TTC549 (cell line): ENCODE data around the gene FBXW7.

ENCODE experiments used
- FAIRE-seq: peaks from 2 replicates; lab custom pipeline; 2012; peaks lifted over from hg19 to GRCh38; lab: Jason Lieb, UNC

The FBXW7 gene

DNA sequence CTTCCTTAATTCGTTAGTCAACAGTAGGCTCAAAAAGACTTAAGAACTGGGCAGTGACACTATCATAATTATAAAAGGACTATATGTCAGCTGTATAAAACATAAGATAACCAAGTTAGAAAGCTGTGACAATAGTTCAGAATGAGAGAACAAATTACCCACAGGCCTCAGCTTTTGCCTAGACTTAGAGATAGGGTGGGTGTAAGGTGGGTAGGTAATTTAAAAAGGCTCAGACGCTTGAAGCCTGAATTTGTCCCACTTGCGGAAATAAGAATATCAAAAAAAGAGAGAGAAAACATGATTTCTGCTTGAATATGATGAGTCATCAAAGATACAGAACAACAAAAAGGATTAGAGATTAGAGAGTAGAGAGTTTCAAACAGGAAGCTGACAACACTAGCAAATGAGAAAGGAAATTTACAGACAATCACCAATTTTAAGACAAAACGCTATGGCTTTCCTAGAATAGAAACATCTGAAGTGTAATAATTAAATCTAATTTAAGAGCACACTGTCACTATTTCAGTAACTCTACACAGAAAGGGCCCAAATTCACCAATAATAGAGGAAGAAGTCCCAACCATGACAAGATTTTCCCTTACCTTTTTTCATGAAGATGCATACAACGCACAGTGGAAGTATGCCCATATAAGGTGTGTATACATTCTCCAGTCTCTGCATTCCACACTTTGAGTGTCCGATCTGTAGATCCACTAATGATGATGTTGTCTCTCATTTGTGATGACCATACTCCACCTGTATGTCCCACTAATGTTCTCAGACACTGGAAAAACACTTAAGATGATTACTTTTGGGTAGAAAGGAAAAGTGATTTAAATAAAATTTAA, 208.1 kb downstream of the FBXW7 start:
- FAIRE-seq: no peak

DNA sequence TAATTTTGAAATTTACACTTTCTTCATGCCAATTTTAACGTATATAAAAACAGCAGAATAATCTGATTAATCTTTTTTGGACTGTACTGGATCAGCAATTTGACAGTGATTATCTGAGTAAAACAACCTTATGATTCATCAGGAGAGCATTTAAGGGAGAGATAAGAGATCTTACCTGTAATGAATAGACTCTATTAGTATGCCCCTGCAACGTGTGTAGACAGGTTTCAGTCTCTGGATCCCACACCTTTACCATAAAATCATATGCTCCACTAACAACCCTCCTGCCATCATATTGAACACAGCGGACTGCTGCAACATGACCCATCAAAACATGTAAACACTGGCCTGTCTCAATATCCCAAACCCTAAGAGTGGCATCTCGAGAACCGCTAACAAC, 210.1 kb downstream of the FBXW7 start:
- FAIRE-seq: no peak

DNA sequence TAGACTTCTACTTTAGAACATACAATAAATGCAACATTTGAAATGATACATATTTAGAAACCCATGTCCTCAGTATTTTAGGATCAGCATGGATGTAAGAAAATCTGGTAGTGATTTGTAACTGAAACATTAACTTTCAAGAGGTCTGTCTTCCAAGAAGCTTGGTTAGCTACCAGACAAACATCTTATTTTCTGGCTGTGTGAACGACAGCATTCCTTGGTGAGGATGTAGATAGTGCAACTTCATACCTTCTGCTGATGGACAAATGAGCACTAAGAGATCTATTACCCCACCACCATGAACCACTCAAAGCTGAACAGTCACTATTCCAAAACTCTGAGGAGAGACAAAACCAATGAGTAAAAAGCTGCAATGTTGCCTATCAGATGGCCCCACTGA, 212.7 kb downstream of the FBXW7 start:
- no peak for FAIRE-seq

DNA sequence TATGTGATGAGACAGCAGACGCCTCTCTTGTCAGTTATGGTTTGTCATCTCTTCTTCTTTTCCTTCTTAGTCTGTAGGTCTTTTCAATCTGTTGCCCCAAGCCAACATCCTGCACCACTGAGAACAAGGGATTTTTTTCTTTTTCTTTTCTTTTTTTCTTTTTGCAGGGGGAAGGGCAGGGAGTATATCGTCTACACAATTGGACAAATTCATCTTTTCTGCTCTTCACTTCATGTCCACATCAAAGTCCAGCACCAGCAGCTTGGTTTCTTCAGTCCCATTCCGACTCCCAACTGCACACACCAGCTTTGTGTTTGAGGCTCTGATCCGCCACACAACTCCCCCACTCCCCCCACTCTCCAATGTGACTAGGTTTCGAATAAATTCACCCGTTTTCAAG, 213.2 kb downstream of the FBXW7 start:
- no peak for FAIRE-seq

DNA sequence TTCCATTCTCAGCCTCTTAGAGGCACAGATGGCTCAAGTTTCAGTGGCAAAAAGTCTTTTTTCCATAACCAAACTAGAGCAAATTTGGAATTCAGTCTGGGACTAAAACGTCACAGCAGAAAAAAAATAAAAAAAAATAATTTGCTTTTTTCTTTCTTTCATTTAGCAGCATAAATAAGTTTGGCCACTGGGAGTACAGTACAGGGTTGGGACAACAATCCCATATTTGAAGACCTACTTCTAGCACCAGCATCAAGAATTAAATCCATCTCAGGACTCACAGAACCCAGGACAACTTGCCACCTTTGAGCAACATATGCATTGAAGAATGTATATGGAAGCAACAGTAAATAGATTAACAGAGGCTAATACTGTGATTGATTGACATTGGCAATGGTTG, 214.0 kb downstream of the FBXW7 start:
- no peak for FAIRE-seq

DNA sequence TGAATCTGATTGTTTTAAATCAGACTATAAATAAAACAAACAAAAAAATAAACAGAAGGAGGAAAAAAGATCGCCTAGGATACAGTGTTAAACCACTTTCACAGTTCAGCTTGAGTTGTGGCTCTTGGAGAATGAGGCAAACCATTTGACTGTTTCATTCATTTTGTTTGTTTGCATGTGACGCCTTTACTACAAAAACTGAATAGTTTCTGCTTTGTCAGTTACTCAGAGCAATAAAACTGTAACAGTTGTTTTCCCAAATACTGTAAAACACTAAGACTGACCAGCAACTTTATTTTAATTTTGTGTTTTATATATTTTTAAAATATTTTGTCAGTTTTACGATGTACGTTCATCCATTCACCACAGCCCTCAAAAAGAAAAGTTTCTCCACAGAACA, 214.5 kb downstream of the FBXW7 start:
- FAIRE-seq: no peak

DNA sequence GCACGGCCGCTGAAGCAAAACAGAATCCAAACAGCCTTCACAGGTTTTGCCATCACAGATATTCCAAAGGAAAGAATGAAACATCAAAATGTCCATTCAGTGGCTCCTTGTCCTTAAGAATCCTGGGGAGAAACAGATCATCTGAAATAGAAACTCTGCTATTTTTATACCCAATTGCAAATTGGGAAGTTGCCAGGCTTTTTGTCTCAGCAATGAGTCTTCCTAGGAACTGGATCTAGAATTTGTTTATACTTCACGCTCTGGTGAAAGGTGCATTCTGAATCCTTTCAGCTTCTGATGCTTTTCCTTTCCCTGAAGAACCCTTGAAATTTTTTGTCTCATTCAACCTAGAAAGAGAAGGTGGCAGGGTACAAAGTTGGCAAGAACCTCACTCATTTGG, 218.9 kb downstream of the FBXW7 start:
- no peak for FAIRE-seq

DNA sequence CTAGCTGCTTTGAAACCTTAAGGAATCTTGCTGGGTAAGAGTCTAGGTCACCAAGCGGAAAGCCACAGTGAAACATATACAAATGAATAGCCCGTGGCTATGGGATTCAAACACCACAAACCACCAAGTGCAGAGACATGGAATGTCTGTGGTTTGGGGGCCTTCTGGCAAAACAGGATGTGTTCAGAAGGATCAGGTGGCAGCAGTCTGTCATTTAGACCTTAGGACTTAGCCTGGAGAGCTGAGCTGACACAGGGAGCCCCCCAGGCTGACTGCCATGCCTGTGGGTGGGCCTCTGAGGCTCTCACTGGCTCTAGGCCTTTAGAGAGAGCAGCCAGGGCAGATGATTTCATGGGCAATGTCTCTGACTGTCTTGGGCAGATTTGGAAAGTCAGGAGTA, 225.6 kb downstream of the FBXW7 start:
- FAIRE-seq: no peak

DNA sequence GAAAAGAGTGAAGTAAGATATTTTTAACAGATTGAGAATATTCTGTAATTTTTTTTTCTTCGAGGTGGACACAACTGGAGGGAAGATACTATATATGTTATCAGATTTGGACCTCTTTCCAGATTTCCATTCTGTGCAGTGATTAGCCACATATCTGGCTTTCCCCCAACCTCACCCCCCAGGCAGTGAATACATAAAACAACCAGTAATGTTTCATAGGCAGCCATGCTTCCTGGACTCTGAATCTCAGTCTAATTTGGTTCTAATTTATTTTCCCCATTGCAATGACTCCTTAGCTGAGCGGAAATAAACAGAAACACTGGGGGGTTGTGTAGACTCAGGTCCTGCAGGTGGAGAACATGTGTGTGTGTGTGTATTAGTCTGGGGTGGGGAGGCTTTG, 226.5 kb downstream of the FBXW7 start:
- no peak for FAIRE-seq

DNA sequence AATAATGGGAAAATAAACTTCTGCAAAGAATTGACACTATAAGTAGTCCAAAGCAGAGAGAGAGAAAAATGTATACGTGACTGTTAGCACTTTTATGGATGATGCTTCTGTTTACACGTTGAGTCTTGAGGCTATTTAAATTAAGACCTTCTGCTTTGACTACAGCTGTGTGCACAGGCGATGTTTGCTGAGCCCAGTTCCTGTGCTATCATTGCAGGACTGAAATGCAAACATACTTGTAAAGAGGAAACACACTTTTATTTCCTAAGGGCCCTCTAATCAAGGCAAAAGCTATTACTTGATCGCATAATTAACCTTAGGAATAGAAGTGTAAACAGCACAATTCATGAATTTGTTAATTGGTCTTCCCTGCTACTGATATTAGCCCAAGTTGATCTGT, 226.9 kb downstream of the FBXW7 start:
- no peak for FAIRE-seq

DNA sequence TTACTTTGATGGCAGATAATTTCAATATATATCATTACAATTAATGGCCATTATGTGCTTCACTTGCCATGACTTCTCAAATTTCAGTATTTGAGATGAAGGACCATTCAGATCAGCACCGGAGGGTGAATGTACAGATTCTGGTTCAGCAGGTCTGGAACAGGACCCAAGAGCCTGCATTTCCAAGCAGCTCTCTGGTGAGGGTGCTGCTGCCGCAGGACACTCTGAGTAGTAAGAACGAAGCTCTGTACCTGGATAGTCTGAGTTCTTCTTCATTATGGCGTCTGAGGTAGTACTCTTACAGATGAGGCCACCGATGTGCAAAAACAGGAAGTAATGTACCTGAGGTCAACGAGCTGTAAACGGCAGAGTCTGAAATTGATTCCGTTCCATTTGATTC, 228.2 kb downstream of the FBXW7 start:
- no peak for FAIRE-seq

DNA sequence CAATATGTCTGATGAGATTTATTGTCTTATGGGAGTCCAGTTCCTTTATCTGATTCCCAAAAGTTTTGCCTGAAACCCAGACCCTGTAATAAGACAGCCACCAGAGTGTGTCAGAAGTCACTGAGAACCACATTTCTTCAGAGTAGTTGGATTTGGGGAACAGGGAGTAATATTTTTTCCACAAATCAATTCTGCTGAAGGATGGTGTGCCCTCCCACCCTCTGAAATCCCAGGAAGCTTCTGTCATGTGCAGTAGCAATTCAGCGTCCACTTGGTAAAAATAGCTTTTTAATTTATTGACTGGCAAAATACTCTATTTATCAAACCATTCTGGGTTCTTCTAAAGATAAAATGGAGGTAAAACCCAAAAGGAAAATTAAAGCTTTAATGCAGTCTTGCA, 229.4 kb downstream of the FBXW7 start:
- no peak for FAIRE-seq

DNA sequence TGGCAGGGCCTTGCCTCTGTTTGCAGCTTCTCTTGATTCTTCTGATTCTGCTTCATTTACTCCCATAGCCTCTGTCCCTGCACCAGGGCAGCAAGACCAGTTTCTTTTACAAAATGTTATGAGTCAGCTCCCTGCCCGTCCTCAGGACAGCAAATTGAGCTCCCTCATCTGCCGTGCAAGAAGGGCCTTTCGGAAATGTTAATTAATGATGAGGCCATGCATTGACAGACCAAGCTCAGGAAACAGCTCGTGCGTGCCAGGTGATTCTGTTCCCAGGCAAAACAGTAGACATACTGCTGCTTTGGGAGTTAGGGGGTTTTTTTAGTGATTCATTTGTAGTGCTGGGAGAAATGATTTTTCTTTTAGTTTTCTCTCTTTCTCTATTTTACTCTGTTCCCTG, 231.7 kb downstream of the FBXW7 start:
- FAIRE-seq: no peak

DNA sequence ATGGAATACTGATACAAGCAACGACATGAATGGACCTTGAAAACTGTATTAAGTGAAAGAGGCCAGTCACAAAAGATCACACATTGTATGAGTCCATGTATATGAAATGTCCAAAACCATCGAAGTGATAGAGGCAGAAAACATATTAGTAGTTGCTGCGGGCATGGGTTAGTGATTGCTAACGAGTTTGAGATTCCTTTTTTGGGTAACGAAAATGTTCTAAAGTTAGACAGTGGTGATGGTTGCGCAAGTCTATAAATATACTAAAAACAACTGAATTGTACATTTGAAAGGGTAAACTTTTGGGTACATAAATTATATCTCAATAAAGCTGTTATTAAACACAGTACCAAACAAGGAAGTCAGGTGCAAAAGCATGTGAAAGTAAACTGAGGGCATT, 234.5 kb downstream of the FBXW7 start:
- FAIRE-seq: no peak

DNA sequence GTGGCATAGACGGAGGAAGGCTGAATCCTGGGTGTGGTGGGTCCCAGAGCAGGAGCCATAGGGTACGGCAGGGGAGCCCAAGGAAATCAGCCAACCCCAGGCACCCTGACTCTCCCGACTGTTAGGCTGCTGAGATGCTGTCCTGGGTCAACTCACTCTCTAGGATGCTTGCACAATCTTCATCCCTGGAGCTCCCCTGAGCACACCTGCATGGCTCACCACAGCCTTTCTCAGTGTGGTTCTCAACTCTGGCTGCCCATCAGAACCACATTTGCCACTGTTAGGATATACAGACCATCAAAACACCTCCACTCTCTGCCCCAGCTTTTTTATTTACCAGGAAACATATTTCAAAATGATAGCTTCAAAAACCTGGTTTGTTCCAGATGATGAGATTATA, 236.3 kb downstream of the FBXW7 start:
- FAIRE-seq: no peak

DNA sequence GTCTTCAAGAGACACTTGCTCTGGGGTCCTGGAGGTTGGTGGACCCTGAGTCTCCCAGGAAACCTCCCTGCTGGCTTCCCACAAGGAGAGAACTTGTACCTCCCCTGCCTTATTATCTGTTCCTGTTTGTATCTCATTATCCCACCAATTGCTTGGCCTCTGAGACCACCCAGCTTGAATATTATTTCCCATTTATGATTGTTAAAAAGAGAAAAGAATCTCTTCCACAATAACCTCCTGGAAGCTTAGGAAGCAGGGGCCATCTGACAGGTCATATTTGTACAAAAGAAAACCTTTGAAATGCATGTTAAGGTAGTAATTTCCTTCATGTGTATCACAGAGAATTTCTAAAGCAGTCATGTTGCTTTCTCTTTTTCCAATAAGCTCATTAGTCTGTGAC, 239.5 kb downstream of the FBXW7 start:
- FAIRE-seq: no peak

DNA sequence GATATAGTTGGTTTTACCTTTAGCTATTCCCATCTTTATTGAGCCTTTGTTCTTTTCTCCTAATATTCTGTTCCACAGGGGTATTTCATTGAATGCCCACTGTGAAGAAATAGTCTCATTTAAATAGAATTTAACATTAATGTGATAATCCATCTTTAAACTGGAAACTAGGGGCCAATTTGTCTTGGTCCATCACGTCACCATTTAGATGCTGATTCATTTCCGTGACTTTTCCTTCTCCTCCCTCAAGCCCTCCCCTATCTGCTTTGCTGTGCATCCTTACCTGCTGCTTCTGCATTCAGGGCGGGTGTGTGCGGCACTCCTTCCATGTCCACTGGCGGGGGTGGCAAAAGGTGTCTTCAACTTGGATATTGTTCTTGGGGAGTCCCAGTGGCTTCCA, 241.1 kb downstream of the FBXW7 start:
- no peak for FAIRE-seq

DNA sequence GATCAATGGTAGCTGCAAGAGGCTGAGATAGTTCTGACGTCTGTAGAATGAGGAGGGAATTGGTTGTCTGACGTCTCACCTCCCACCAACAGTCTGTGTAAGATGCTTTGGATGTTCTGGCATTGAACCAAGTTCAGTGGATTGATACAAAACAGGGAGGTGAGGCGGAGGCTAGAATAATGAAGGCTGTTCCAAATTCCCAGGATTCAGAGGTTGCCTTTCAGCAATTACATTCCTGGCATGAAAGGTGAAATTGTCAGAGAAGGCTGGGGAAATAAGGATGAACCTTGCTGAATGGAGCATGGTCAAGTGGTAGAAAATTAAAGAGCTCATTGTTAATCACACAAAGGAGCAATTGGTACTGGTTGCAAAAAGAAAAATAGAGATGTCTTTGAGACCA, 241.6 kb downstream of the FBXW7 start:
- no peak for FAIRE-seq

DNA sequence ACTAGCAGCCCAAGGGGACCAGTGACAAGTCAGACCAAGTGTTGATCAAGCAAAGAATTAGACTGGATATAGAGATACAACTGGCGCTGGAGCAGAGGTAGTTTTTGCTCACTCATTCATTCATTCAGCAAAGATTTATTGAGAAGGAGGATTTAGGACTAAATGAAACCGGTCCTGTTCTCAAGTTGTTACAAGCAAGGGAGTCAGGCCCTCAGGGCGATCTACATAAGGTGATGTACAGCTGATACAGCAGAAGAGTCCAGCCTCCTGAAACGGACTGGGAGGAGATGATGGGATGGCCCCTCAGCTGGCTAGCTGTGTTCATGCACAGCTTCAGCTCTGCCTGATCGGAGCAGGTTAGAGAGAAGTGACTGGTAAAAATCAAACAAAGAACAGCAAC, 242.4 kb downstream of the FBXW7 start:
- FAIRE-seq: no peak

DNA sequence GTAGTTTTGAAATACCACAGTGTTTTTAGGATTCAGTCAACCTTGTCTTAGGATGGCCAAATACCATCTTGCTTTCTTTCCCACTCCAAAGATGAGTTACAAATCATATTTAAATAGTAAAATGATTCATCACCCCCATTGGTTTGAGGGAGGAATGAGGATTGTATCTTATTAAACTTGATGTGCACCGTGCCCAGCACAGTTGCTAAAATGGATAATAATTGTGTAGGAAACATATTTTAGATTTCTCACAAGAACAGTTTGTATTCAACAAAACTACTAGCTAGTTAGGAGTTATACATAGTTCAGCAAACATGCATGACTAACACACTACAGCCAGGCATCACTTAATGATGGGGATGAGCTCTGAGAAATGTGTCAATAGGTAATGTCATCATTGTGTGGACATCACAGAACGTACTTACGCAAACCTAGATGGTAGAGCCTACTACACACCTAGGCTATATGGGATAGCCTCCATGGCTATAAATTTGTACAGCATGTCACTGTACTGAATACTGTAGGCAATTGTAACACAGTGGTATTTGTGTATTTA, 245.4 kb downstream of the FBXW7 start:
- FAIRE-seq: no peak

DNA sequence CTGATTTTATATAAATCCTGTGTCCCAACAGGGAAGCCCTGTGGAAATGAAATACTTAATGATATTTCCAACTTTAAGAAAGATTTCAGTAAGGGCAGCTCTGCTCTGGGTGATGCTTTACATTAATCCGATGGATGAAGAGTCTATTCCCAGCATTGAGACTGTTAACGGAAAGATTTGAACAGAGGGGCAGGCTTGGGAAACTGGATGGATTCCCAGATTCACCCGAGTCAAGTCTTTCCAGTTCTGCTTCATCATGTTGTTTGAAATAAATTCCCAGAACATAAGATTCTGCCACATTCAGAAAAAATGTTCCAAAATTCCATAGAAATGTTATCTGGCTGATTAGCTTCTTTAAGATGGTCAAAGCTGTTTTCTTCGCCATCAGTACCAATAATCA, 246.0 kb downstream of the FBXW7 start:
- no peak for FAIRE-seq

DNA sequence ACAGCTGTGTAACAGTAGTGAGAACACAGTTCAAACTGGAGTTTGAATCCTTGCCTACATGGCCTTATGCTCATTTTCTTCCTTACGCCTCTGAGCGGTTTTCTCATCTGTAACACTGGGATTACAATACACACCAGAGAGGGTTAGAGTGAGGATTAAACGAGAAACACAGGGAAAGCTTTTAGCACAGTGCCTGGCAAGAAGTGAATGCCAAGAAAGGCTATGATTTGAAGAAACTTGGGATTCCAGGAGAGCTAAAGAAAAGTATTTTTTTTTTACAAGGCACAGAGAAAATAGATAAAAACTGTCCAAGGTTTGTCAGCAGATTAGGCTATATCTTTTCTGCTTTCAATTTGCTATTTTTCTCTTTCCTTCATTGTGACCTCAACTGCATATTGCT, 246.4 kb downstream of the FBXW7 start:
- no peak for FAIRE-seq

DNA sequence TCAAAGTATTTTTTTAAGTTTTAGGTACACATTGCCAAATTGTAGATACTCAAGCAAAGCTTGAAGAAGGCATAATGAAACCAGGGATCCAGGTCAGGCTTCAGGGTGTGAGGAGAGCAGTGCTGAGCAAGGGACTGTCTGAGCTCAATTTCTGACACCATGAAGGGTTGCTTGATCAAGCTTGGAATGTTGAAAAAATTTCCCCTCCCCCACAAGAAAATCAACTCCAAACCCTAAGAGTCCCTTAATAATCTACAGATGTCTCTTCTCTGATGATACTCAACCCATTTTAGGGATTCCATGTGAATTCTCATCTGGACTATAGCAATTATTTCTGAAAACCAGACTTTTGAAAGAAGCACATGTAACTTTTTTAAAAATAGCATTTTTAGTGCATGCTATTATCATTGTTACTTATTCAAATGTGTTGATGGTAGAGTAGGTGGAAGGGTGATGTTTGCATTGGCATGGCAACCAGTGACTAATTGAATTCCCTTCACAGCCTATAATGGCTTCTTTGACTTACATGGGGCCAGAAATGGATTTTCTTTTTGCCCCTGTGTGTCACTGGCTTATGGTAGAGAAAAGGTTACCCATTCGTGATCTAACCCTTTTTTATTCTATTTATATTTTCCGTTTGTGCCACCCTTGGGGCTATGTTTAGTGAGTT, 252.0 kb downstream of the FBXW7 start:
- FAIRE-seq: no peak

DNA sequence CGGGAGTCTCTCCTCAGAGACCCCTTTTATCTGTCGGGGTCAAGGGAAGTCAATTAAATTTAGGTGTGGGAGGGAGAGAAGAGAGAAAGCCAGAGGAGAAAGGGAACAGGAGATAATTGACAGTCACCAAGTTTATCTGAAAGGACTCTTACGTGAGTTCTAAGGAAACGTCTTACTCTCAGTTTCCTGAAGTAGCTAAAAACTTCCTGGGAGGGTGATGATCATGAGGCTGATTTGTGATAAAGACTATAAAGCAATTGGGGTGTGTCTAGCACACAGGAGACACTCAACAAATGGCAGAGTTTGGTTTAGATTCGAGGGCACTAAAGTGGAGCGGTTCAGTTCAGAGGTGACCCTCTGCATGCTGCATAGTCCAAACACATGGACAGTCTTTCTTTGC, 254.1 kb downstream of the FBXW7 start:
- FAIRE-seq: no peak
